Smooth muscle cell of the pulmonary artery (primary cell): Measurements from ENCODE around the gene DHODH. TPM values are rescaled to one million over a fixed set of nuclear protein-coding genes. Genes with fewer than 3 reads are reported as not detected.

Source experiments
- total RNA-seq: library from RNA; depleted of rRNA; stranded (reverse); fragments of >200 nt; gene quantifications from 2 replicates; pipeline ENCODE4 v1.2.3, GENCODE V29; 2014

Gene DHODH
- 3.0 and 3.5 TPM in 2 replicates for total RNA-seq

GRCh38 chr16:72008424-72009216, at the start of gene DHODH:
Gene DHODH, plus strand, starts transcription at chr16:72008744. Its CDS starts 21 bp downstream, at chr16:72008765.

GRCh38 chr16:72054254-72054847, 45.8 kb downstream of the DHODH start, which contains the start of gene HP:
Gene HP, plus strand, starts transcription at chr16:72054505. Its CDS starts 148 bp downstream, at chr16:72054653.

Other genes starting within 250 kb of the DHODH start
- gene AP1G1, start 199.9 kb upstream of the DHODH start, total RNA-seq = 61.9 and 80.3 TPM in 2 replicates
- gene ATXN1L, start 162.8 kb upstream of the DHODH start, total RNA-seq = 16.2 and 17.8 TPM in 2 replicates
- 3.2 and 4.4 TPM in 2 replicates for gene ZNF821, start 124.6 kb upstream of the DHODH start, total RNA-seq
- gene IST1, start 113.2 kb upstream of the DHODH start, total RNA-seq = 111 and 135 TPM in 2 replicates
- gene PKD1L3, start 8.3 kb upstream of the DHODH start, total RNA-seq = not detected in 2 replicates
- 0.20 TPM in 1 of 2 replicates, not detected in the other for gene HP, start 45.8 kb downstream of the DHODH start, total RNA-seq
- gene HPR, start 54.5 kb downstream of the DHODH start, total RNA-seq = not detected in 2 replicates
- gene TXNL4B, start 84.9 kb downstream of the DHODH start, total RNA-seq = 4.1 and 6.8 TPM in 2 replicates
- 68.9 and 71.6 TPM in 2 replicates for gene DHX38, start 85.1 kb downstream of the DHODH start, total RNA-seq
- gene PMFBP1, start 163.4 kb downstream of the DHODH start, total RNA-seq = under 0.01 TPM in 1 of 2 replicates, not detected in the other